Measurements from ENCODE around the gene NTSR1. TPM values are rescaled to one million over a fixed set of nuclear protein-coding genes. Genes with fewer than 3 reads are reported as not detected.

Gene NTSR1
- total RNA-seq, 4 donors from 2014 or later = 1.5 to 23.9 (median 4.7) TPM

DNA sequence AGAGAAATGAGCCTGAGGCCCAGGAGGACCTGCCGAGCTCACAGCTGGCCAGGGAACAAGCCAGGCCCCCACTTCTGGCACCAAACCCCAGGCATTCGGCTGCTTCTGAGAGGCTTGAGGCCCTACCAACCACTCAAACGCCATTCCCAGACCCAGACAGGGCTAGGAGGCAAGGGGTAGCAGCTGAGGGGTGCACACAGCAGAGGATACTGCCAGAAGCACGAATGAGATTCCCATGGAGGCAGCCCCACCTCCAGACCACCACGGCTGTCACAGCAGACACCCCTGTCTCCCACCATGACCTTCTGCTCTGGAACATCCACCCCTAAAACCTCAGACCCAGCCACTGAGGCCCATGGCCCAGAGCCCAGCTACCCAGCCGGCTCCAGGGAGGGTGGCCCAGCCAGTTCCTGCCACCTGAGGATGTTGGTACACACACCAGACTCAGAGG, 36.1 kb downstream of the NTSR1 start:
- intact Hi-C loops (cut with DNase I; ENCODE audit: low total_unique reads) = no loop called here
- H3K9me3 ChIP-seq = no peaks in the 10 kb centered on the region
- TF ChIP-seq POLR2AphosphoS5 (IDR thresholded peaks at IDR 0.05) = no peak
- TF ChIP-seq EP300 (IDR thresholded peaks at IDR 0.05; ENCODE audit: low read depth) = no peak
- TF ChIP-seq, protein P1, sequence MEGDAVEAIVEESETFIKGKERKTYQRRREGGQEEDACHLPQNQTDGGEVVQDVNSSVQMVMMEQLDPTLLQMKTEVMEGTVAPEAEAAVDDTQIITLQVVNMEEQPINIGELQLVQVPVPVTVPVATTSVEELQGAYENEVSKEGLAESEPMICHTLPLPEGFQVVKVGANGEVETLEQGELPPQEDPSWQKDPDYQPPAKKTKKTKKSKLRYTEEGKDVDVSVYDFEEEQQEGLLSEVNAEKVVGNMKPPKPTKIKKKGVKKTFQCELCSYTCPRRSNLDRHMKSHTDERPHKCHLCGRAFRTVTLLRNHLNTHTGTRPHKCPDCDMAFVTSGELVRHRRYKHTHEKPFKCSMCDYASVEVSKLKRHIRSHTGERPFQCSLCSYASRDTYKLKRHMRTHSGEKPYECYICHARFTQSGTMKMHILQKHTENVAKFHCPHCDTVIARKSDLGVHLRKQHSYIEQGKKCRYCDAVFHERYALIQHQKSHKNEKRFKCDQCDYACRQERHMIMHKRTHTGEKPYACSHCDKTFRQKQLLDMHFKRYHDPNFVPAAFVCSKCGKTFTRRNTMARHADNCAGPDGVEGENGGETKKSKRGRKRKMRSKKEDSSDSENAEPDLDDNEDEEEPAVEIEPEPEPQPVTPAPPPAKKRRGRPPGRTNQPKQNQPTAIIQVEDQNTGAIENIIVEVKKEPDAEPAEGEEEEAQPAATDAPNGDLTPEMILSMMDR (IDR thresholded peaks at IDR 0.05) = no peak
- TF ChIP-seq POLR2A (IDR thresholded peaks at IDR 0.05) = no peak
- 54% methylated on average over 6 of the region's 6 CpGs; no CpG with 5 or more reads in 1 of the 2 donors for WGBS, 2 donors (ENCODE audit: low coverage in 1 of 2)
- peak; percentile 8 for DNase-seq
- peak overlapping the region in 1 of 4 donors; percentile 41 for H3K27ac ChIP-seq
- peaks cover 0 to 17% (median 9%) of the 10 kb centered on the region in 4 donors for H3K4me1 ChIP-seq
- no peaks in the 10 kb centered on the region for H3K36me3 ChIP-seq
- H3K4me3 ChIP-seq = no peak overlapping the region
- in situ Hi-C loops (cut with MboI; ENCODE audit: low pct_ligation_motif_present in 1 of 4, low pct_unique_long_range_greater_than_20kb in 1 of 4, low sequenced_read_pairs in 3 of 4) = no loop called here
- H3K27me3 ChIP-seq = peaks cover 20% of the 10 kb centered on the region

GRCh38 chr20:62745279-62745951, 36.8 kb downstream of the NTSR1 start:
- Histone ChIP-seq H3K4me1 (peaks cover 0 to 11% (median 7%) of the 10 kb centered on the region in 4 donors), H3K27me3 (peaks cover 17% of the 10 kb centered on the region), H3K36me3 (no peaks in the 10 kb centered on the region), H3K27ac (no peak overlapping the region), H3K9me3 (no peaks in the 10 kb centered on the region), H3K4me3 (no peak overlapping the region)
- in situ Hi-C loops (cut with MboI; ENCODE audit: low pct_ligation_motif_present in 1 of 4, low pct_unique_long_range_greater_than_20kb in 1 of 4, low sequenced_read_pairs in 3 of 4) (no loop called here), intact Hi-C loops (cut with DNase I; ENCODE audit: low total_unique reads) (no loop called here)
- 79 to 95% methylated on average over 5 to 11 of the region's 11 CpGs for WGBS, 2 donors (ENCODE audit: low coverage in 1 of 2)
- TF ChIP-seq POLR2A (IDR thresholded peaks at IDR 0.05) (no peak), EP300 (IDR thresholded peaks at IDR 0.05; ENCODE audit: low read depth) (no peak), POLR2AphosphoS5 (IDR thresholded peaks at IDR 0.05) (no peak)
- TF ChIP-seq, protein P1 (IDR thresholded peaks at IDR 0.05) = no peak
- DNase-seq = no peak

GRCh38 chr20:62745952-62746288, 37.3 kb downstream of the NTSR1 start:
- 90% methylated on average over 8 of the region's 9 CpGs; no CpG with 5 or more reads in 1 of the 2 donors for WGBS, 2 donors (ENCODE audit: low coverage in 1 of 2)
- peaks cover 13% of the 10 kb centered on the region for H3K27me3 ChIP-seq
- no peaks in the 10 kb centered on the region for H3K9me3 ChIP-seq
- H3K4me3 ChIP-seq = no peak overlapping the region
- TF ChIP-seq EP300 (IDR thresholded peaks at IDR 0.05; ENCODE audit: low read depth) (no peak), POLR2A (IDR thresholded peaks at IDR 0.05) (no peak), POLR2AphosphoS5 (IDR thresholded peaks at IDR 0.05) (no peak)
- TF ChIP-seq, protein P1 (IDR thresholded peaks at IDR 0.05) = no peak
- peaks cover 0 to 6% (median 2%) of the 10 kb centered on the region in 4 donors for H3K4me1 ChIP-seq
- H3K27ac ChIP-seq = no peak overlapping the region
- DNase-seq = no peak
- intact Hi-C loops (cut with DNase I; ENCODE audit: low total_unique reads) (no loop called here), in situ Hi-C loops (cut with MboI; ENCODE audit: low pct_ligation_motif_present in 1 of 4, low pct_unique_long_range_greater_than_20kb in 1 of 4, low sequenced_read_pairs in 3 of 4) (no loop called here)
- H3K36me3 ChIP-seq = no peaks in the 10 kb centered on the region

GRCh38 chr20:62748311-62748710, 39.7 kb downstream of the NTSR1 start:
- no peak overlapping the region for H3K4me3 ChIP-seq
- in situ Hi-C loops (cut with MboI; ENCODE audit: low pct_ligation_motif_present in 1 of 4, low pct_unique_long_range_greater_than_20kb in 1 of 4, low sequenced_read_pairs in 3 of 4) (no loop called here), intact Hi-C loops (cut with DNase I; ENCODE audit: low total_unique reads) (no loop called here)
- H3K27ac ChIP-seq = no peak overlapping the region
- H3K27me3 ChIP-seq = peaks cover 6% of the 10 kb centered on the region
- TF ChIP-seq POLR2AphosphoS5 (IDR thresholded peaks at IDR 0.05) (no peak), POLR2A (IDR thresholded peaks at IDR 0.05) (no peak), EP300 (IDR thresholded peaks at IDR 0.05; ENCODE audit: low read depth) (no peak)
- TF ChIP-seq, protein P1 (IDR thresholded peaks at IDR 0.05) = no peak
- H3K36me3 ChIP-seq = no peaks in the 10 kb centered on the region
- peaks cover 0 to 10% (median 6%) of the 10 kb centered on the region in 4 donors for H3K4me1 ChIP-seq
- no peak for DNase-seq
- WGBS, 2 donors (ENCODE audit: low coverage in 1 of 2) = 62 to 83% methylated on average over 2 of the region's 2 CpGs
- H3K9me3 ChIP-seq = no peaks in the 10 kb centered on the region
